ENCODE measurements around the gene ZNF195. TPM values are rescaled to one million over a fixed set of nuclear protein-coding genes. Genes with fewer than 3 reads are reported as not detected.
"Not testable (repeated sequence)": the region's sequence is repeated elsewhere in the genome, so short reads cannot be mapped to it uniquely, and the experiment has no call there.

ZNF195 gene
- total RNA-seq, 1 donor from 2014 or later = 71.7 TPM

DNA sequence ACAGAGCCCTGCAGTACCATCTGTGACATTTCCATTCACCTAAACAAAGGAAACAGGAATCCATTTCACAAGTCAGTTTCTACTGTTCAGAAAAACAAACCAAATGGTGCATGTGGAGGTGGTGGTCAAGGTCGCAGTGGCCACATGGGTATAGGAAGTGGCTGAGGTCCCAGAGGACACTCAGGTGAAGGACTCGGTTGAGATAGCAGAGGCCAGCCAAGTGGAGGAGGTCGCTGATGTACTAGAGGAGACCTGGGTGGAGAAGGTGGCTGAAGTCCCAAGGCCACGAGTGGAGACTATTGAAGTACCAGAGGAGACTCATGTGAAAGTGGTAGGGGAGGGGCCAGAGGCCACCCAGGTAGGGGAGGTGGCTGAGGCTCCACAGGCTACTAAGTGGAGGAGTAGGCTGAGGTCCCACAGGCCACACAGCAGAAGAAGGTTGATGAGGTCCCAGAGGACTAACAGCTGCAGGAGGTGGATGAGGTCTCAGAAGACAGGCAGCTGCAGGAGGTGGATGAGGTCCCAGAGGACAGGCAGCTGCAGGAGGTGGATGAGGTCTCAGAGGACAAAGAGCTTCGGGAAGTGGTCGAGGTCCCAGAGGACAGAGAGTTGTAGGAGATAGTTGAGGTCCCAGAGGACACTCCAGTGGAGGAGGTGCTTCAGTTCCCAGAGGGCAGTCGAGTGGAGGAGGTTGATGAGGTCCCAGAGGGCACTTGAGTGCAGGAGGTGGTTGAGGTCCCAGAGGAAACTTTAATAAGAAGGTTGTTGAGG is 40.2 kb downstream of the ZNF195 start:
- TF ChIP-seq CTCF (conservative IDR thresholded peaks at IDR 0.05) = no peak
- DNase-seq (ENCODE audit: low read depth, low spot score) = no peak
- H3K36me3 Mint-ChIP-seq (ENCODE audit: low read depth) = peaks cover 3% of the 10 kb centered on the region
- no peak overlapping the region for H3K4me3 Mint-ChIP-seq
- peak overlapping the region; percentile 35 for H3K27ac Mint-ChIP-seq (ENCODE audit: unreplicated experiment)
- H3K9me3 Mint-ChIP-seq = peaks cover 7% of the 10 kb centered on the region
- no peaks in the 10 kb centered on the region for H3K4me1 Mint-ChIP-seq
- peaks cover 18% of the 10 kb centered on the region for H3K27me3 Mint-ChIP-seq (ENCODE audit: low read depth)

- not testable (repeated sequence) for H3K4me1 Mint-ChIP-seq; H3K27ac Mint-ChIP-seq (ENCODE audit: unreplicated experiment); H3K36me3 Mint-ChIP-seq (ENCODE audit: low read depth); H3K9me3 Mint-ChIP-seq; H3K4me3 Mint-ChIP-seq; DNase-seq (ENCODE audit: low read depth, low spot score)
- peaks cover 18% of the 10 kb centered on the region for H3K27me3 Mint-ChIP-seq (ENCODE audit: low read depth)
Measured at GRCh38 chr11:3336420-3336819, 42.5 kb downstream of the ZNF195 start.

DNA sequence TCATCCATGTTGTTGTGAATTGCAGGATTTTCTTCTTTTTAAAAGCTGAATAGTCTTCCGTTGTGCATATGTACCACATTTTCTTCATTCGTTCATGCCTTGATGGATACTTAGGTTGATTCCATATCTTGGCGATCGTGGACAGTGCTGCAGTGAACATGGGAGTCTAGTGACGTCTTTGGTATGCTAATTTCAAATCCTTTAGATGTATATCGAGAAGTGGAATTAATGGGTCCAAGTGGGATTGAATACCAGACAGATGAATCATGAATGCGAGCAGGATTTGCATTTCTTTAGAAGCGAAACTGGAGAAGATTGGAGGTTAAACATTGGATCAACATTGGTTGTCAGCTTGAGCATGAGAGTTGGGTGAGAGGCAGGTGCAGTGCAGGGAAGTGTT is 45.8 kb downstream of the ZNF195 start:
- not testable (repeated sequence) for H3K4me1 Mint-ChIP-seq; H3K36me3 Mint-ChIP-seq (ENCODE audit: low read depth); H3K27me3 Mint-ChIP-seq (ENCODE audit: low read depth); H3K4me3 Mint-ChIP-seq; H3K27ac Mint-ChIP-seq (ENCODE audit: unreplicated experiment); DNase-seq (ENCODE audit: low read depth, low spot score); H3K9me3 Mint-ChIP-seq

- H3K27me3 Mint-ChIP-seq (ENCODE audit: low read depth); H3K27ac Mint-ChIP-seq (ENCODE audit: unreplicated experiment); H3K4me3 Mint-ChIP-seq; H3K4me1 Mint-ChIP-seq; DNase-seq (ENCODE audit: low read depth, low spot score); H3K36me3 Mint-ChIP-seq (ENCODE audit: low read depth); H3K9me3 Mint-ChIP-seq: not testable (repeated sequence)
Measured at GRCh38 chr11:3331078-3331477, 47.9 kb downstream of the ZNF195 start.

GRCh38 chr11:3330064-3330463 is 48.9 kb downstream of the ZNF195 start:
- DNase-seq (ENCODE audit: low read depth, low spot score); H3K27ac Mint-ChIP-seq (ENCODE audit: unreplicated experiment); H3K4me3 Mint-ChIP-seq; H3K36me3 Mint-ChIP-seq (ENCODE audit: low read depth); H3K4me1 Mint-ChIP-seq; H3K9me3 Mint-ChIP-seq; H3K27me3 Mint-ChIP-seq (ENCODE audit: low read depth): not testable (repeated sequence)

DNA sequence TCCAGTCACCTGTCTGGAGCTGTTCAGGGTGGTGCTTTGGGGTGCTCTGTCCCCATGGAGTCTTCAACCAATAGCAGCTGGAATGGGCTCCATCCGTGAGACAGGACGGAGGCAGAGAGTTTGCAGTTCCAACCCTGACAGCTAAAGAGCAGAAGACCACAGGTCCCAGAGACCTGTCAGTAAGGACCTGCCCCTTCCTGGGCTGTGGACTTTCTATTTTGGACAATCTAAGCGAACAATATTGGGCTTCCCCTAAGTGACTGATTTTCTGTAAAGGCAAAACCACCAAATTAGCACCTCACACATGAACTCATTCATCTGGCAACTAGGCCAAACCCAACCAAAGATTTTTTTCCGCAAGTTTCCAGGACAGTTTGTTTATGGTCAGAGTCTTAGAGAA is 50.4 kb downstream of the ZNF195 start:
- not testable (repeated sequence) for H3K27me3 Mint-ChIP-seq (ENCODE audit: low read depth); H3K36me3 Mint-ChIP-seq (ENCODE audit: low read depth); DNase-seq (ENCODE audit: low read depth, low spot score); H3K4me1 Mint-ChIP-seq; H3K4me3 Mint-ChIP-seq; H3K9me3 Mint-ChIP-seq; H3K27ac Mint-ChIP-seq (ENCODE audit: unreplicated experiment)

GRCh38 chr11:3326450-3326849 is 52.5 kb downstream of the ZNF195 start:
- not testable (repeated sequence) for H3K9me3 Mint-ChIP-seq; H3K36me3 Mint-ChIP-seq (ENCODE audit: low read depth); H3K4me1 Mint-ChIP-seq; H3K4me3 Mint-ChIP-seq; H3K27me3 Mint-ChIP-seq (ENCODE audit: low read depth); DNase-seq (ENCODE audit: low read depth, low spot score); H3K27ac Mint-ChIP-seq (ENCODE audit: unreplicated experiment)

- not testable (repeated sequence) for H3K4me3 Mint-ChIP-seq; H3K4me1 Mint-ChIP-seq; H3K36me3 Mint-ChIP-seq (ENCODE audit: low read depth); H3K27me3 Mint-ChIP-seq (ENCODE audit: low read depth); DNase-seq (ENCODE audit: low read depth, low spot score); H3K27ac Mint-ChIP-seq (ENCODE audit: unreplicated experiment); H3K9me3 Mint-ChIP-seq
Measured at GRCh38 chr11:3324724-3325123, 54.2 kb downstream of the ZNF195 start.

Other genes with a start within 250 kb of the ZNF195 start
- gene OSBPL5, start 213.8 kb downstream of the ZNF195 start, total RNA-seq = 30.6 and 31.4 TPM in 2 replicates
- gene MRGPRG, start 160.3 kb downstream of the ZNF195 start, total RNA-seq = not detected in 2 replicates
- gene MRGPRE, start 146.7 kb downstream of the ZNF195 start, total RNA-seq = not detected in 2 replicates